ENCODE data around the gene GOLM1.

GOLM1 gene

GRCh38 chr9:86069206-86069869 is 30.0 kb downstream of the GOLM1 start:
- Histone ChIP-seq H3K4me1 (ENCODE audit: insufficient read depth, insufficient read length) (peaks cover 2% of the 10 kb centered on the region), H3K4me3 (ENCODE audit: insufficient read length, low read depth) (no peak overlapping the region), H3K36me3 (ENCODE audit: insufficient read depth, insufficient read length, low read length) (peaks cover 44% of the 10 kb centered on the region), H3K9me3 (ENCODE audit: insufficient read depth, low read length) (no peaks in the 10 kb centered on the region), H3K27me3 (ENCODE audit: insufficient read depth, insufficient read length) (no peaks in the 10 kb centered on the region), H3K9ac (ENCODE audit: insufficient read length, low read depth) (no peak overlapping the region)
- TF ChIP-seq SUZ12 (IDR thresholded peaks at IDR 0.05; ENCODE audit: extremely low read depth, insufficient read depth, insufficient read length), result no peak
- TF ChIP-seq YY1 (IDR thresholded peaks at IDR 0.05; ENCODE audit: insufficient read depth, insufficient read length), result no peak
- no peak for TF ChIP-seq ZNF274 (IDR thresholded peaks at IDR 0.05; ENCODE audit: low read depth, low read length)
- DNase-seq (ENCODE audit: low read depth, low spot score), result no peak

- DNase-seq (ENCODE audit: low read depth, low spot score), result no peak
- Histone ChIP-seq H3K9ac (ENCODE audit: insufficient read length, low read depth) (no peak overlapping the region), H3K4me1 (ENCODE audit: insufficient read depth, insufficient read length) (peaks cover 12% of the 10 kb centered on the region), H3K36me3 (ENCODE audit: insufficient read depth, insufficient read length, low read length) (peaks cover 31% of the 10 kb centered on the region), H3K9me3 (ENCODE audit: insufficient read depth, low read length) (no peaks in the 10 kb centered on the region), H3K4me3 (ENCODE audit: insufficient read length, low read depth) (no peak overlapping the region), H3K27me3 (ENCODE audit: insufficient read depth, insufficient read length) (no peaks in the 10 kb centered on the region)
- TF ChIP-seq ZNF274 (IDR thresholded peaks at IDR 0.05; ENCODE audit: low read depth, low read length), result no peak
- no peak for TF ChIP-seq YY1 (IDR thresholded peaks at IDR 0.05; ENCODE audit: insufficient read depth, insufficient read length)
- no peak for TF ChIP-seq SUZ12 (IDR thresholded peaks at IDR 0.05; ENCODE audit: extremely low read depth, insufficient read depth, insufficient read length)
Measured at GRCh38 chr9:86064220-86064619, 35.1 kb downstream of the GOLM1 start.

GRCh38 chr9:86062845-86063693 is 36.3 kb downstream of the GOLM1 start:
- Histone ChIP-seq H3K36me3 (ENCODE audit: insufficient read depth, insufficient read length, low read length) (peaks cover 29% of the 10 kb centered on the region), H3K4me1 (ENCODE audit: insufficient read depth, insufficient read length) (peaks cover 12% of the 10 kb centered on the region), H3K4me3 (ENCODE audit: insufficient read length, low read depth) (no peak overlapping the region), H3K27me3 (ENCODE audit: insufficient read depth, insufficient read length) (no peaks in the 10 kb centered on the region), H3K9ac (ENCODE audit: insufficient read length, low read depth) (peak overlapping the region; percentile 23), H3K9me3 (ENCODE audit: insufficient read depth, low read length) (no peaks in the 10 kb centered on the region)
- TF ChIP-seq ZNF274 (IDR thresholded peaks at IDR 0.05; ENCODE audit: low read depth, low read length) (no peak), YY1 (IDR thresholded peaks at IDR 0.05; ENCODE audit: insufficient read depth, insufficient read length) (no peak), SUZ12 (IDR thresholded peaks at IDR 0.05; ENCODE audit: extremely low read depth, insufficient read depth, insufficient read length) (no peak)
- no peak for DNase-seq (ENCODE audit: low read depth, low spot score)

GRCh38 chr9:86061972-86062739 is 37.2 kb downstream of the GOLM1 start:
- H3K9ac ChIP-seq (ENCODE audit: insufficient read length, low read depth), result no peak overlapping the region

GRCh38 chr9:86057491-86057890 is 41.9 kb downstream of the GOLM1 start:
- Histone ChIP-seq H3K36me3 (ENCODE audit: insufficient read depth, insufficient read length, low read length) (peaks cover 32% of the 10 kb centered on the region), H3K9me3 (ENCODE audit: insufficient read depth, low read length) (no peaks in the 10 kb centered on the region), H3K4me1 (ENCODE audit: insufficient read depth, insufficient read length) (no peaks in the 10 kb centered on the region), H3K9ac (ENCODE audit: insufficient read length, low read depth) (no peak overlapping the region), H3K4me3 (ENCODE audit: insufficient read length, low read depth) (no peak overlapping the region), H3K27me3 (ENCODE audit: insufficient read depth, insufficient read length) (no peaks in the 10 kb centered on the region)
- no peak for DNase-seq (ENCODE audit: low read depth, low spot score)
- TF ChIP-seq ZNF274 (IDR thresholded peaks at IDR 0.05; ENCODE audit: low read depth, low read length) (no peak), SUZ12 (IDR thresholded peaks at IDR 0.05; ENCODE audit: extremely low read depth, insufficient read depth, insufficient read length) (no peak), YY1 (IDR thresholded peaks at IDR 0.05; ENCODE audit: insufficient read depth, insufficient read length) (no peak)

More at GRCh38 chr9:86061972-86062739, 37.2 kb downstream of the GOLM1 start:
- peaks cover 32% of the 10 kb centered on the region for H3K36me3 ChIP-seq (ENCODE audit: insufficient read depth, insufficient read length, low read length)
- no peak for DNase-seq (ENCODE audit: low read depth, low spot score)
- H3K27me3 ChIP-seq (ENCODE audit: insufficient read depth, insufficient read length), result no peaks in the 10 kb centered on the region
- H3K4me3 ChIP-seq (ENCODE audit: insufficient read length, low read depth), result no peak overlapping the region
- H3K9me3 ChIP-seq (ENCODE audit: insufficient read depth, low read length), result no peaks in the 10 kb centered on the region
- H3K4me1 ChIP-seq (ENCODE audit: insufficient read depth, insufficient read length), result peaks cover 12% of the 10 kb centered on the region
- no peak for TF ChIP-seq ZNF274 (IDR thresholded peaks at IDR 0.05; ENCODE audit: low read depth, low read length)

- no peaks in the 10 kb centered on the region for H3K9me3 ChIP-seq (ENCODE audit: insufficient read depth, low read length)
- no peak overlapping the region for H3K9ac ChIP-seq (ENCODE audit: insufficient read length, low read depth)
- no peak for TF ChIP-seq YY1 (IDR thresholded peaks at IDR 0.05; ENCODE audit: insufficient read depth, insufficient read length)
- TF ChIP-seq ZNF274 (IDR thresholded peaks at IDR 0.05; ENCODE audit: low read depth, low read length), result no peak
- no peak for TF ChIP-seq SUZ12 (IDR thresholded peaks at IDR 0.05; ENCODE audit: extremely low read depth, insufficient read depth, insufficient read length)
- DNase-seq (ENCODE audit: low read depth, low spot score), result no peak
- H3K36me3 ChIP-seq (ENCODE audit: insufficient read depth, insufficient read length, low read length), result peaks cover 35% of the 10 kb centered on the region
- no peaks in the 10 kb centered on the region for H3K4me1 ChIP-seq (ENCODE audit: insufficient read depth, insufficient read length)
- no peaks in the 10 kb centered on the region for H3K27me3 ChIP-seq (ENCODE audit: insufficient read depth, insufficient read length)
- no peak overlapping the region for H3K4me3 ChIP-seq (ENCODE audit: insufficient read length, low read depth)
Measured at GRCh38 chr9:86054695-86055094, 44.7 kb downstream of the GOLM1 start.
